ENCODE measurements around the gene SLA2. TPM values are rescaled to one million over a fixed set of nuclear protein-coding genes. Genes with fewer than 3 reads are reported as not detected.
A peak's percentile ranks its signal among the peaks of the same experiment; 100 is the strongest.

The SLA2 gene
- total and polyA plus RNA-seq, 2 experiments from 2014 or later, result not detected

GRCh38 chr20:36606158-36607066, 39.6 kb downstream of the SLA2 start:
- Histone ChIP-seq H3K4me3 (peak overlapping the region; percentile 94), H3K4me2 (ENCODE audit: unreplicated experiment) (peak overlapping the region; percentile 99), H3K27ac (peak overlapping the region; percentile 65), H3F3A (ENCODE audit: insufficient read depth) (peaks cover 3% of the 10 kb centered on the region; the same call in 1 of the 2 replicates), H3K27me3 (replicated peaks; ENCODE audit: insufficient read depth) (no peaks in the 10 kb centered on the region), H4K20me1 (ENCODE audit: insufficient read depth) (no peaks in the 10 kb centered on the region), H3K79me2 (ENCODE audit: insufficient read depth) (peaks cover 44% of the 10 kb centered on the region), H3K9ac (peak overlapping the region; percentile 89), H3K9me2 (ENCODE audit: insufficient read depth) (no peaks in the 10 kb centered on the region), H3K9me3 (ENCODE audit: low read depth) (no peaks in the 10 kb centered on the region), H3K36me3 (ENCODE audit: low read depth) (peaks cover 28% of the 10 kb centered on the region), H2AFZ (peak overlapping the region; percentile 84), H3K4me1 (ENCODE audit: insufficient read depth) (peaks cover 14% of the 10 kb centered on the region)
- 2 to 4% methylated on average over 31 of the region's 31 CpGs for WGBS, 2 experiments (ENCODE audit: low coverage in 1 of 2, low lambda C conversion rate in 2 of 2, missing lambda C conversion rate in 2 of 2)
- no peak for TF ChIP-seq EZH2phosphoT487 (IDR thresholded peaks at IDR 0.05; ENCODE audit: insufficient read depth, low read depth)
- in situ Hi-C loops (cut with MboI), result no loop called here
- peak; percentile 65 for DNase-seq

- Histone ChIP-seq H4K20me1 (ENCODE audit: insufficient read depth) (no peaks in the 10 kb centered on the region), H3K36me3 (ENCODE audit: low read depth) (peaks cover 21% of the 10 kb centered on the region), H3K9ac (peak within 1 kb of the TSS; percentile 89), H3K4me2 (ENCODE audit: unreplicated experiment) (peak within 1 kb of the TSS; percentile 99), H3K27me3 (replicated peaks; ENCODE audit: insufficient read depth) (no peaks in the 10 kb centered on the region), H2AFZ (peak within 1 kb of the TSS; percentile 99), H3F3A (ENCODE audit: insufficient read depth) (peaks cover 3% of the 10 kb centered on the region; the same call in 1 of the 2 replicates), H3K27ac (peak within 1 kb of the TSS; percentile 65), H3K9me2 (ENCODE audit: insufficient read depth) (no peaks in the 10 kb centered on the region), H3K4me3 (peak within 1 kb of the TSS; percentile 94), H3K4me1 (ENCODE audit: insufficient read depth) (peaks cover 14% of the 10 kb centered on the region), H3K79me2 (ENCODE audit: insufficient read depth) (peaks cover 44% of the 10 kb centered on the region), H3K9me3 (ENCODE audit: low read depth) (no peaks in the 10 kb centered on the region)
- 1% methylated on average over 65 to 90 of the region's 90 CpGs for WGBS, 2 experiments (ENCODE audit: low coverage in 1 of 2, low lambda C conversion rate in 2 of 2, missing lambda C conversion rate in 2 of 2)
- in situ Hi-C loops (cut with MboI), result no loop called here
- no peak for TF ChIP-seq EZH2 (IDR thresholded peaks at IDR 0.05; ENCODE audit: insufficient read depth, poor library complexity, severe bottlenecking)
- TF ChIP-seq EZH2phosphoT487 (IDR thresholded peaks at IDR 0.05; ENCODE audit: insufficient read depth, low read depth), result no peak
- peak; percentile 99 for DNase-seq
These were observed 40.4 kb downstream of the SLA2 start, which contains the start of gene RAB5IF for GRCh38 chr20:36605399-36606157. RAB5IF (plus strand) TSS chr20:36605779; CDS start chr20:36605952, 173 bp downstream.

- H4K20me1 ChIP-seq (ENCODE audit: insufficient read depth), result no peaks in the 10 kb centered on the region
- in situ Hi-C loops (cut with MboI), result no loop called here
- peak overlapping the region; percentile 99 for H2AFZ ChIP-seq
- peaks cover 14% of the 10 kb centered on the region for H3K4me1 ChIP-seq (ENCODE audit: insufficient read depth)
- H3K9ac ChIP-seq, result peak overlapping the region; percentile 70
- WGBS, 2 experiments (ENCODE audit: low coverage in 1 of 2, low lambda C conversion rate in 2 of 2, missing lambda C conversion rate in 2 of 2), result 40 to 49% methylated on average over 15 of the region's 15 CpGs
- H3K27me3 ChIP-seq (replicated peaks; ENCODE audit: insufficient read depth), result no peaks in the 10 kb centered on the region
- peaks cover 16% of the 10 kb centered on the region for H3K36me3 ChIP-seq (ENCODE audit: low read depth)
- H3K4me2 ChIP-seq (ENCODE audit: unreplicated experiment), result peak overlapping the region; percentile 85
- peak overlapping the region; percentile 68 for H3K4me3 ChIP-seq
- no peaks in the 10 kb centered on the region for H3K9me2 ChIP-seq (ENCODE audit: insufficient read depth)
- H3K79me2 ChIP-seq (ENCODE audit: insufficient read depth), result peaks cover 43% of the 10 kb centered on the region
- no peaks in the 10 kb centered on the region for H3K9me3 ChIP-seq (ENCODE audit: low read depth)
- no peak for DNase-seq
- H3K27ac ChIP-seq, result peak overlapping the region; percentile 53
- peaks cover 3% of the 10 kb centered on the region; the same call in 1 of the 2 replicates for H3F3A ChIP-seq (ENCODE audit: insufficient read depth)
- no peak for TF ChIP-seq EZH2 (IDR thresholded peaks at IDR 0.05; ENCODE audit: insufficient read depth, poor library complexity, severe bottlenecking)
- TF ChIP-seq EZH2phosphoT487 (IDR thresholded peaks at IDR 0.05; ENCODE audit: insufficient read depth, low read depth), result no peak
These were observed 41.0 kb downstream of the SLA2 start for GRCh38 chr20:36604952-36605398.

GRCh38 chr20:36601540-36601939, 44.5 kb downstream of the SLA2 start:
- TF ChIP-seq EZH2 (IDR thresholded peaks at IDR 0.05; ENCODE audit: insufficient read depth, poor library complexity, severe bottlenecking) (no peak), EZH2phosphoT487 (IDR thresholded peaks at IDR 0.05; ENCODE audit: insufficient read depth, low read depth) (no peak)
- no peak overlapping the region for H2AFZ ChIP-seq
- H4K20me1 ChIP-seq (ENCODE audit: insufficient read depth), result no peaks in the 10 kb centered on the region
- 34 to 67% methylated on average over 1 of the region's 1 CpG for WGBS, 2 experiments (ENCODE audit: low coverage in 1 of 2, low lambda C conversion rate in 2 of 2, missing lambda C conversion rate in 2 of 2)
- H3F3A ChIP-seq (ENCODE audit: insufficient read depth), result peaks cover 2% of the 10 kb centered on the region; the same call in 1 of the 2 replicates
- no peak overlapping the region for H3K4me3 ChIP-seq
- in situ Hi-C loops (cut with MboI), result no loop called here
- H3K9ac ChIP-seq, result no peak overlapping the region
- peaks cover 10% of the 10 kb centered on the region for H3K79me2 ChIP-seq (ENCODE audit: insufficient read depth)
- H3K9me3 ChIP-seq (ENCODE audit: low read depth), result no peaks in the 10 kb centered on the region
- no peaks in the 10 kb centered on the region for H3K36me3 ChIP-seq (ENCODE audit: low read depth)
- H3K4me2 ChIP-seq (ENCODE audit: unreplicated experiment), result no peak overlapping the region
- H3K27me3 ChIP-seq (replicated peaks; ENCODE audit: insufficient read depth), result no peaks in the 10 kb centered on the region
- no peaks in the 10 kb centered on the region for H3K9me2 ChIP-seq (ENCODE audit: insufficient read depth)
- no peak for DNase-seq
- H3K27ac ChIP-seq, result no peak overlapping the region
- 0 out of 2 replicates have a peak, but pooled peaks cover 4% of the 10 kb centered on the region for H3K4me1 ChIP-seq (ENCODE audit: insufficient read depth)

Measured in GM23248 (cell line).